CD14-positive monocyte (primary cell): ENCODE measurements around the gene SAFB2. TPM values are rescaled to one million over a fixed set of nuclear protein-coding genes. Genes with fewer than 3 reads are reported as not detected.

Source experiments
- DNase-seq, 3 donors: peaks; one replicate each; pipeline ENCODE4 v3.0.0-alpha.2; 2011 to 2022
- H2AFZ ChIP-seq: 2 replicates; pipeline ENCODE4 v1.6.0; 2012; ENCODE audit warnings: mild to moderate bottlenecking, low read depth, low read length, inconsistent platforms; ENCODE audit not compliant: insufficient read depth, poor library complexity, severe bottlenecking
- H3K27ac ChIP-seq, 2 donors: 1 replicate in 1 of 2; 2 replicates in 1 of 2; pipeline ENCODE4 v1.5.1; 2012 to 2013; ENCODE audit warnings: low read length in 2 of 2, control low read depth in 1 of 2, inconsistent platforms in 1 of 2, low read depth in 1 of 2, mild to moderate bottlenecking in 1 of 2
- H3K27me3 ChIP-seq, 2 donors: one replicate each; pipeline versions ENCODE4 v1.6.0 to v1.6.1; 2011 to 2013; ENCODE audit warnings: low read length in 2 of 2; ENCODE audit not compliant: control insufficient read depth in 2 of 2, insufficient read depth in 2 of 2
- H3K36me3 ChIP-seq, 2 donors: replicated peaks in 1 of 2; 1 replicate in 1 of 2; 2 replicates in 1 of 2; pipeline versions ENCODE4 v1.5.1 to v1.6.1; 2012 to 2013; ENCODE audit warnings: low read length in 2 of 2, control low read depth in 1 of 2, inconsistent platforms in 1 of 2, mild to moderate bottlenecking in 1 of 2; ENCODE audit not compliant: insufficient read depth in 2 of 2, control insufficient read depth in 1 of 2
- H3K4me1 ChIP-seq, 2 donors: 1 replicate in 1 of 2; 2 replicates in 1 of 2; pipeline versions ENCODE4 v1.5.1 to v1.6.1; 2012 to 2013; ENCODE audit warnings: low read length in 2 of 2, control low read depth in 1 of 2, inconsistent platforms in 1 of 2, mild to moderate bottlenecking in 1 of 2, moderate library complexity in 1 of 2; ENCODE audit not compliant: insufficient read depth in 2 of 2, control insufficient read depth in 1 of 2
- H3K4me2 ChIP-seq: replicated peaks from 2 replicates; pipeline ENCODE3; 2012; ENCODE audit warnings: low read length, moderate library complexity, mild to moderate bottlenecking; ENCODE audit not compliant: poor library complexity, severe bottlenecking; ENCODE audit errors: extremely low read depth
- H3K4me3 ChIP-seq, 3 experiments: fragments of 200-600 bp in 1 of 3; sonication (generic) in 1 of 3; replicated peaks in 1 of 3; 1 replicate in 2 of 3; 2 replicates in 1 of 3; pipeline ENCODE4 v1.5.1; 2011 to 2013; ENCODE audit warnings: low read length in 3 of 3, mild to moderate bottlenecking in 3 of 3, control low read depth in 2 of 3, low read depth in 2 of 3, inconsistent platforms in 1 of 3, moderate library complexity in 1 of 3
- H3K79me2 ChIP-seq: 2 replicates; pipeline ENCODE4 v1.6.0; 2012; ENCODE audit warnings: mild to moderate bottlenecking, control low read depth, inconsistent platforms, low read length, moderate library complexity; ENCODE audit not compliant: insufficient read depth
- H3K9ac ChIP-seq: 2 replicates; pipeline ENCODE4 v1.6.0; 2017; ENCODE audit warnings: low read length, mild to moderate bottlenecking; ENCODE audit not compliant: insufficient read depth, poor library complexity, severe bottlenecking
- H3K9me3 ChIP-seq, 2 donors: replicated peaks in 1 of 2; 1 replicate in 1 of 2; 2 replicates in 1 of 2; pipeline versions ENCODE4 v1.5.1 to v1.6.1; 2012 to 2013; ENCODE audit warnings: low read length in 2 of 2, control low read depth in 1 of 2; ENCODE audit not compliant: control insufficient read depth in 1 of 2, insufficient read depth in 1 of 2
- H4K20me1 ChIP-seq: 2 replicates; pipeline ENCODE4 v1.6.0; 2012; ENCODE audit warnings: mild to moderate bottlenecking, low read length, control low read depth, moderate library complexity; ENCODE audit not compliant: insufficient read depth
- H3K27ac Mint-ChIP-seq, 7 donors: one replicate each; pipeline ENCODE4 v1.8.0; 2020; ENCODE audit warnings: mild to moderate bottlenecking in 7 of 7, mixed read lengths in 7 of 7, moderate library complexity in 6 of 7, inconsistent platforms in 2 of 7
- H3K27me3 Mint-ChIP-seq, 3 donors: one replicate each; pipeline ENCODE4 v1.8.0; 2021 to 2022; ENCODE audit warnings: low read depth in 3 of 3, mild to moderate bottlenecking in 3 of 3, mixed read lengths in 3 of 3, moderate library complexity in 3 of 3, inconsistent platforms in 1 of 3
- H3K36me3 Mint-ChIP-seq, 2 donors: one replicate each; pipeline ENCODE4 v1.8.0; 2020; ENCODE audit warnings: mixed read lengths in 2 of 2, inconsistent platforms in 1 of 2, mild to moderate bottlenecking in 1 of 2
- H3K4me1 Mint-ChIP-seq: one replicate; pipeline ENCODE4 v1.8.0; 2020; ENCODE audit warnings: mild to moderate bottlenecking, mixed read lengths
- H3K4me3 Mint-ChIP-seq, 2 donors: one replicate each; pipeline ENCODE4 v1.8.0; 2020; ENCODE audit warnings: mild to moderate bottlenecking in 2 of 2, mixed read lengths in 2 of 2, moderate library complexity in 1 of 2
- H3K9me3 Mint-ChIP-seq, 7 donors: one replicate each; pipeline ENCODE4 v1.8.0; 2020 to 2022; ENCODE audit warnings: mixed read lengths in 7 of 7, mild to moderate bottlenecking in 6 of 7, moderate library complexity in 6 of 7, inconsistent platforms in 2 of 7
- WGBS: methylation state at CpG from one replicate; pipeline ENCODE4 v1.1.5; 2013; ENCODE audit warnings: missing lambda C conversion rate; ENCODE audit not compliant: insufficient coverage; 5-methylcytosine and 5-hydroxymethylcytosine counted together
- intact Hi-C, 2 donors: fragments of 100-400 bp; cut with micrococcal nuclease; formaldehyde crosslinking; loops; one replicate each; pipeline versions ENCODE4 v1.15.0 to v1.15.1; 2023
- polyA plus RNA-seq, 3 donors: library from polyadenylated mRNA; depleted of rRNA in 1 of 3; unstranded in 2 of 3; stranded (reverse) in 1 of 3; fragments of 300-500 nt in 2 of 3; fragments of >200 nt in 1 of 3; fragmentation: Illumina TruSeq in 2 of 3; gene quantifications; 1 replicate in 2 of 3; 2 replicates in 1 of 3; pipeline ENCODE4 v1.2.3, GENCODE V29; 2012 to 2021
- TF ChIP-seq, protein P1 (sequence below): fragments of 200-600 bp; IDR thresholded peaks from one replicate; pipeline ENCODE4 v1.8.0; 2022; ENCODE audit warnings: antibody characterized with exemption, mild to moderate bottlenecking

The SAFB2 gene
- polyA plus RNA-seq, 3 donors = 7.5 to 53.4 (median 14.7) TPM

DNA sequence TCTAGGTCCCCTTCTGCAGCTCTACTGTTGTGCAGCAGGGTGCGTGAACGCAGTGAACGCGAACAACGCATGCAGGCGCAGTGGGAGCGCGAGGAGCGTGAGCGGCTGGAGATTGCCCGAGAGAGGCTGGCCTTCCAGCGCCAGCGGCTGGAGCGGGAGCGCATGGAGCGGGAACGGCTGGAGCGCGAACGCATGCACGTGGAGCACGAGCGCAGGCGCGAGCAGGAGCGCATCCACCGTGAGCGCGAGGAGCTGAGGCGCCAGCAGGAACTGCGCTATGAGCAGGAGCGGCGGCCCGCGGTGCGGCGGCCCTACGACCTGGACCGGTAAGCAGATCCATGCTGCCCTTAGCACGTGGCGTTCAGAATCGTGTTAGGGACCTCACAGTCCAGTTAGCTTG lies 38.9 kb upstream of the SAFB2 start:
- Mint-ChIP-seq H3K36me3 (peaks cover 77 to 100% of the 10 kb centered on the region in 2 donors), H3K9me3 (no peaks in the 10 kb centered on the region), H3K27me3 (no peaks in the 10 kb centered on the region), H3K4me1 (no peaks in the 10 kb centered on the region), H3K27ac (no peak overlapping the region), H3K4me3 (no peak overlapping the region)
- DNase-seq = no peak
- WGBS = 98% methylated on average over 42 of the region's 42 CpGs
- Histone ChIP-seq H3K4me1 (no peaks in the 10 kb centered on the region), H3K9me3 (no peaks in the 10 kb centered on the region), H3K4me3 (no peak overlapping the region), H3K27me3 (no peaks in the 10 kb centered on the region), H3K9ac (no peak overlapping the region), H3K4me2 (no peak overlapping the region), H4K20me1 (peaks cover 67% of the 10 kb centered on the region), H2AFZ (no peak overlapping the region), H3K79me2 (no peaks in the 10 kb centered on the region), H3K36me3 (peaks cover 90 to 99% of the 10 kb centered on the region in 2 donors), H3K27ac (no peak overlapping the region)
- intact Hi-C loops = no loop called here
- TF ChIP-seq, protein P1, sequence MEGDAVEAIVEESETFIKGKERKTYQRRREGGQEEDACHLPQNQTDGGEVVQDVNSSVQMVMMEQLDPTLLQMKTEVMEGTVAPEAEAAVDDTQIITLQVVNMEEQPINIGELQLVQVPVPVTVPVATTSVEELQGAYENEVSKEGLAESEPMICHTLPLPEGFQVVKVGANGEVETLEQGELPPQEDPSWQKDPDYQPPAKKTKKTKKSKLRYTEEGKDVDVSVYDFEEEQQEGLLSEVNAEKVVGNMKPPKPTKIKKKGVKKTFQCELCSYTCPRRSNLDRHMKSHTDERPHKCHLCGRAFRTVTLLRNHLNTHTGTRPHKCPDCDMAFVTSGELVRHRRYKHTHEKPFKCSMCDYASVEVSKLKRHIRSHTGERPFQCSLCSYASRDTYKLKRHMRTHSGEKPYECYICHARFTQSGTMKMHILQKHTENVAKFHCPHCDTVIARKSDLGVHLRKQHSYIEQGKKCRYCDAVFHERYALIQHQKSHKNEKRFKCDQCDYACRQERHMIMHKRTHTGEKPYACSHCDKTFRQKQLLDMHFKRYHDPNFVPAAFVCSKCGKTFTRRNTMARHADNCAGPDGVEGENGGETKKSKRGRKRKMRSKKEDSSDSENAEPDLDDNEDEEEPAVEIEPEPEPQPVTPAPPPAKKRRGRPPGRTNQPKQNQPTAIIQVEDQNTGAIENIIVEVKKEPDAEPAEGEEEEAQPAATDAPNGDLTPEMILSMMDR = no peak

DNA sequence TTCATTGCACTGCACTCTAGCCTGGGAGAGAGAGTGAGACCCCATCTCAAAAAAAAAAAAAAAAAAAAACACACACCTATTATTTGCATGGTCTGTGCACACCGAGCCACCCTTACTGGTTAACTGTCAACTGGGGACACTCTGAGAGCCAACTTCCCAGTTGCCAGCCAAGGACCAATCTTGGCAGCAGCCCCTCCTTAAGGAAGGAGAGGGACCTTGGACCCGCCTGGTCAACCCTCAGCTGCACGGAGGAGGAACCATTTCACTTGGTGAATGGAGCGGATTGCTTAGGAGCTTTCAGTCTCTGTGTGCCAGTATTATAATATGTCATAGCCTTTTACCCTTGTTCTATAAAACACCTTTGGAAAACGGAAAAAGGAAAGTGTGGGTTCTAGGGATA lies 32.8 kb upstream of the SAFB2 start:
- Mint-ChIP-seq H3K27ac (peak overlapping the region in 1 of 7 donors; percentile 10), H3K36me3 (peaks cover 82 to 98% of the 10 kb centered on the region in 2 donors), H3K9me3 (no peaks in the 10 kb centered on the region), H3K27me3 (no peaks in the 10 kb centered on the region), H3K4me1 (no peaks in the 10 kb centered on the region), H3K4me3 (no peak overlapping the region)
- peaks cover 69% of the 10 kb centered on the region for H4K20me1 ChIP-seq
- H3K79me2 ChIP-seq = peaks cover 4% of the 10 kb centered on the region
- no peaks in the 10 kb centered on the region for H3K9me3 ChIP-seq
- no peak overlapping the region for H3K4me2 ChIP-seq
- no peak overlapping the region for H3K9ac ChIP-seq
- TF ChIP-seq, protein P1 = no peak
- H3K27ac ChIP-seq = no peak overlapping the region
- no peak overlapping the region for H2AFZ ChIP-seq
- intact Hi-C loops = no loop called here
- no peak overlapping the region for H3K4me3 ChIP-seq
- no peak for DNase-seq
- no peaks in the 10 kb centered on the region for H3K4me1 ChIP-seq
- 80% methylated on average over 1 of the region's 5 CpGs for WGBS
- H3K36me3 ChIP-seq = peaks cover 88 to 98% of the 10 kb centered on the region in 2 donors
- H3K27me3 ChIP-seq = no peaks in the 10 kb centered on the region
